Anterior cingulate cortex (tissue), 58 donors: ENCODE data around the gene BARD1.
A peak's percentile ranks its signal among the peaks of the same experiment; 100 is the strongest.
"Not testable (repeated sequence)": the region's sequence is repeated elsewhere in the genome, so short reads cannot be mapped to it uniquely, and the experiment has no call there.

Experiments used
- DNase-seq, 58 donors: peaks; one replicate each; lab custom pipeline; 2025; lab: John Stamatoyannopoulos, UW

The BARD1 gene

GRCh38 chr2:214772443-214773015, 37.0 kb downstream of the BARD1 start:
- DNase-seq: no peak

DNA sequence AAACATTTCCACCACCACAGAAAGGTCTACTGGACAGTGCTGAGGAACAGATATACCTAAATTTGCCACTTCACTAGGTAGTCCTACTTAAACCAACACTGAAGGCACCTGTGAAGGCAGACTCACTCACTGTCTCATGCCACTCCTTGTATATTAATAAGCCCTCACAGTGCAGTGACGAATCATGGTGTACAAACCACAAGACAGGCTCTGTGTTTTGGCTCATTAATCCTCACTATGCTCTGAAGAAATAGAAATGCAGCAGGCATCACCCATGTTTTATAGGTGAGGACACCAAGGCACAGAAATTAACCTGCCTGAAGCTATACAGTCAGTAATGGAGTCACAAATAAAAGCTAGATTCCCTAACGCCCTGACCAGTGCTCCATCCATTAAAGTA, 44.3 kb downstream of the BARD1 start:
- DNase-seq: no peak

DNA sequence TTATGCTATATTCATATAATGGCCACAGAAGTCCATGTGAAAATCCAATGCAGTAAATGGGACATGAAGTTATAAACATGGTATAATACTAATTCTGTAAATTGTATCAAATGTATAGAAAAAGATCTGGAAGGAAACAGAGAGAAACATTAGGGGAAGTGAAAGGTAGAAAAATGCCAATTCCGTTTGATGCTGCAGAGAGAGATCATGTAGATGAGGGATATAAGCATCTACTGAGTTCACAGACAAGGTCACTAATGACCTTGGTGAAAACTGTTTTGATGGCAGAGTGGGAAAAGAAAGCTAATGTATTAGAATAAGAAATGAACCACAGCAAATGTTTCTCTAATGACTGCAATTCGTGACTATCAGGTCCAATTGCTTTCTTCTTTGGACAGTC, 56.0 kb downstream of the BARD1 start:
- no peak for DNase-seq

GRCh38 chr2:214750529-214750928, 59.0 kb downstream of the BARD1 start:
- DNase-seq: no peak

DNA sequence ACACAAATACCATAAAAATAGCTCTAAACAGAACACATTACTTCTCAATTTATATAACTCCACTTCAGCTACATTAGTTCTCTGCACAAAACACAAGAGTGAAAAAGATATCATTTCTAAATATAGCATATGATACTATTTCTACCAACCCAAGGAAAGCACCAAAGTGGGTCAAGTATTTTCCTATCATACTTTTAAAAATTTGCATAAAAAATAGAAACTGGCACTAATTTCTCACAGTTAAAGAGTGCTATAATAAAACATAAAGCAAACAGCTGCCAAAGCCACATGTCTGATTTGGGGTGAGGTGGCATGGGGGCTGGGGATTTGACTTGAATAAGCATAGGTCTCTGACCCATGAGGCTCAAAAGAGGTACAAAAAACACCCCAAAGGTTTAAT, 61.5 kb downstream of the BARD1 start:
- DNase-seq: no peak

- DNase-seq: no peak
Observed at GRCh38 chr2:214742119-214742518, 67.4 kb downstream of the BARD1 start.

DNA sequence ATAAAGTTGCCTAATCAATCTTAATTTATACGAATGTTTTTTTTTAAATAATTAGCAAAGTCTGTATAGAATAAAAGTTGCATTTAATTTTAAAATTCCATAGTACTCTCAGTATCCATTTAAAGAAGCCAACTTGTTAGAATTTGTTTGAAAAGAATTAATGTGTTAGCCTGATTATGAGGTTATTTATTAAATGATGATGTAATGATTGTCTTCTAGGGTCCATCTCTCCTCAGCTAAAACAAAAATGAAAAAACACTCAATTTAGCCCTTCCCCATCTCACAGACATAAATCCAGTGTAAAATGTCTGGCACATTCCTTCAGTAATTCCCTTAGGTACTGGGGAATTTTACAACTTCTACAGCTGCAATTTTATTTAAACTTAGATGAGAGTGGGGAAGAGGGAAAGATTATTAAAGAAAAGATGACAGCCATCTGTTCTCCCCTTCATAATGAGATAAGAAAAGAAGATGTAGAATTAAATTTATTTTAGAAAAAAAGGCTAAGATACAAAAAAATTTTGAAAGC, 68.6 kb downstream of the BARD1 start:
- DNase-seq: no peak

- DNase-seq: no peak
Observed at GRCh38 chr2:214737188-214737587, 72.3 kb downstream of the BARD1 start.

GRCh38 chr2:214730800-214731407, 78.6 kb downstream of the BARD1 start:
- DNase-seq: peak in 2 of 58 donors; percentile 0 to 3

GRCh38 chr2:214730248-214730647, 79.2 kb downstream of the BARD1 start:
- DNase-seq: no peak

- DNase-seq: no peak
Observed at GRCh38 chr2:214724741-214725140, 84.7 kb downstream of the BARD1 start.

GRCh38 chr2:214717837-214718236, 91.6 kb downstream of the BARD1 start:
- DNase-seq: not testable (repeated sequence)

- DNase-seq: no peak
Observed at GRCh38 chr2:214716811-214717560, 92.5 kb downstream of the BARD1 start.

GRCh38 chr2:214715025-214715424, 94.5 kb downstream of the BARD1 start:
- DNase-seq: no peak

DNA sequence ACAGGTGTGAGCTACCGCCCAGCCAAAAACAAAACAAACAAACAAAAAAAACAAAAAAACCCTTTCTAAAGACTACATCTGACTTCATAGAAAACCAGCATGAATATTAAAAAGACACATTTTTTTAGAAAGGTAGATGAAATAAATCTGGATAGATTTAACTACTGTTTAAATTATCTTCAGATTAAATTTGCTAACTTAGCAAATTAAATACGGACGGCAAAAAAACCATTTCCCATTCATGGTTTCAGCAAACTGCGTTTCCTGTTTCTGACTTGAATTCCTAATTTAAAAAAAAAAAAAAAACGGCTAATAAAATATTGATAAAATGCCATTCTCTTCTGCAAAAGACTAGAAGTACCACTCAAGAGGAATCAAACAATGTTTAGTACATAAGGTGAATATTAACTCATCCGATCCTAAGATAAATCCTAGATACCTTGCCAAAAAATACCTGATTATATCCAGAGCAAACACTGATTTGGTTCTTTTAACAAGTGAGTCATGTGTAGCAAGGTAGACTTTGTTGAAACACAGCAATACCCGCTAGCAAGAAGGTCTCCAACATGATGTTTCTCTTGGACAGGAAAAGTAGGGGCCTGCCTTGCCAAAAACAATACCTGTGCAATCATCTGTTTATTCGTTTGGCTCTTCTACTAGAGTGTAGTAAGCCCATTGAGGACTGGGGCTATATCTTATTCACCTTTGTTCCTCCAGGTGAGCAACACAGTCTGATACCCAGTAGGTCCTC, 96.2 kb downstream of the BARD1 start:
- no peak for DNase-seq

DNA sequence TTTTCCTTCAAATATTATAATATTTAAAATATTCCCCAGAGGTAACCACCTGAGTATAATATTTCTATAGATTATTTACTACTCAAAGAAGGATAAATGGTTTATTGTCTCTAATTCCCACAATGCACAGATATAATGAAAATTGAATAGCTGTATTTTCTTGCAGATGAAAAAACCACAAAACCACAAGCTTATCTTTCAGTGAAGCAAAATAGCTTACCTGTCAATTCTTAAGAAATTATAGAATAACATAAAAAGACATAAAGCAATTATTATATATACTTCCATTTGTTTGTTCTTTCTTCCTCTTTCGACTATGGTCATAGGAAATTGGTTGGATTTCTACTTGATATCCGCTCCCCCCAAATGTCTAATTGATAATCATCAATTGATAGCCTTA, 98.8 kb downstream of the BARD1 start:
- DNase-seq: no peak

- DNase-seq: no peak
Observed at GRCh38 chr2:214706986-214707385, 102.5 kb downstream of the BARD1 start.

DNA sequence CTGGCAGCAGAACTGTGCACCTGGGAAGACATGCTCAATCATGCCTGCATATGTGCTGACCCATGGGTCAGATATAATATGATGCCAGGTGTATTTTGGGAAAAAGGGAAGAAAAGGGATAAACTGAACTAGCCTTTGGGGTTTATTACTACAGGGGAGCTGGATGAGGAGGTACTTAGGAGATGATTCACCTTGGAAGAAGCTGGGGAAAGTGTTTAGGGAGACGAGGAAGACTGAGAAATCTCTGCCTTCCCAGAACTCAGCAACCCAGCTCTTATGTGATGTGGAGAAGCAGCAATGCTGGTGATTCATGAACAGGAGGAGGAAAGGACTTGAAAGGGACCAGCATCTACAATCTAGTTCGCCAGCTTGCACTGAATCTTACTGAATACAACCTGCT, 110.2 kb downstream of the BARD1 start:
- DNase-seq: no peak

DNA sequence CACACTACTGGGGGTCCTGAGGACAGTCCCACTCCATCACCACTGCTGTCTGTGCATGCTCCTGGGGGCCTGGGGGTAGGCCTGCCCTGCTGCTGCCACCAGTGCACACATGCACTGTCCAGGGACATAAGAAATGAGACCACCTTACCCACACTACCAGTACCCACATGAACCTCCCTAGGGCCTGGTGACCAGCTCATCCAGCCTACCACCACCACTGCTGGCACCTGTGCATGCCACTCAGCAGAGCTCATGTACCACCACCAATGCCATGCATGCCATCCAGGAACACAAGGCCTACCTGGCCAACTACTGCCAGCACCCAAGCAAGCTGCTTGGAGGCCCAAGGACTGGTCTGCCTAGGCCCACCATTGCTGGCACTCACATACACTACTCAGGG, 112.8 kb downstream of the BARD1 start:
- DNase-seq: no peak

DNA sequence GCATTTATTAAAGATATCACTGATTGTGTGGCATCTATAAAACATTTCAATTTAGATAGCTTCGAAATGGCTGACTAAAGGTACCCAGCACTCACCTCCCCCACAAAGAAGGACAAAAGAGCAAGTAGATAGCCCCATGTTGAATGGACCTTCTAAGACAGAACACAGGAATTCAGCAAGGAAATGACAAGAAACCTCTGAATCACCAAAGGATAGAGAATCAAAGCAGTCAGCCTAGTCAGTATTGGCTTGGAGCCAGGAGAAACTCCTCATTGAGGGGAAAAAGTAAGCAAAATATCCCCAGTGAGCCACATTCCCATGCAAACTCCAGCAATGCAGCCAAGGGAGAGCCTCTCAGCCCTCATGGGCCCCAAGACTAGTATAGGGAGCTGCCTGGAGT, 113.7 kb downstream of the BARD1 start:
- DNase-seq: no peak

DNA sequence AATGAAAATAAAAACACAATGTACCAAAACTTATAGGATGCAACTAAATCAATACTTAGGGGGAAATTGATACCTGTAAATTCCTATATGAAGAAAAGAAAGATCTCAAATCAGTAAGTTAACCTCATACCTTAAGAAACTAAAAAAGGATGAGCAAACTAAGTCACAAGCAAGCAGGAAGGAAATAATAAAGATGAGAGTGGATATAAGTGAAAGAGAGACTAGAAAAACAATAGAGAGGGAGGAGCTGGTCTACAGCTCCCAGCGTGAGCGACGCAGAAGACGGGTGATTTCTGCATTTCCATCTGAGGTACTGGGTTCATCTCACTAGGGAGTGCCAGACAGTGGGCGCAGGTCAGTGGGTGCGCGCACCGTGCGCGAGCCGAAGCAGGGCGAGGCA, 125.9 kb downstream of the BARD1 start:
- DNase-seq: not testable (repeated sequence)
